GM12875 (cell line): ENCODE data around the gene EFR3B.
A peak's percentile ranks its signal among the peaks of the same experiment; 100 is the strongest.

ENCODE experiments used
- H3K4me3 ChIP-seq: one replicate; pipeline ENCODE4 v1.5.1; 2011; ENCODE audit warnings: low read depth, low read length, control low read depth
- TF ChIP-seq, protein P1 (sequence below): IDR thresholded peaks from 2 replicates; pipeline ENCODE4 v1.5.1; 2011; ENCODE audit warnings: low read depth, mild to moderate bottlenecking, control low read depth, inconsistent platforms, low read length, moderate library complexity, borderline replicate concordance; ENCODE audit not compliant: insufficient read depth

EFR3B gene

GRCh38 chr2:25035537-25036220, 6.2 kb upstream of the EFR3B start:
- TF ChIP-seq, protein P1, sequence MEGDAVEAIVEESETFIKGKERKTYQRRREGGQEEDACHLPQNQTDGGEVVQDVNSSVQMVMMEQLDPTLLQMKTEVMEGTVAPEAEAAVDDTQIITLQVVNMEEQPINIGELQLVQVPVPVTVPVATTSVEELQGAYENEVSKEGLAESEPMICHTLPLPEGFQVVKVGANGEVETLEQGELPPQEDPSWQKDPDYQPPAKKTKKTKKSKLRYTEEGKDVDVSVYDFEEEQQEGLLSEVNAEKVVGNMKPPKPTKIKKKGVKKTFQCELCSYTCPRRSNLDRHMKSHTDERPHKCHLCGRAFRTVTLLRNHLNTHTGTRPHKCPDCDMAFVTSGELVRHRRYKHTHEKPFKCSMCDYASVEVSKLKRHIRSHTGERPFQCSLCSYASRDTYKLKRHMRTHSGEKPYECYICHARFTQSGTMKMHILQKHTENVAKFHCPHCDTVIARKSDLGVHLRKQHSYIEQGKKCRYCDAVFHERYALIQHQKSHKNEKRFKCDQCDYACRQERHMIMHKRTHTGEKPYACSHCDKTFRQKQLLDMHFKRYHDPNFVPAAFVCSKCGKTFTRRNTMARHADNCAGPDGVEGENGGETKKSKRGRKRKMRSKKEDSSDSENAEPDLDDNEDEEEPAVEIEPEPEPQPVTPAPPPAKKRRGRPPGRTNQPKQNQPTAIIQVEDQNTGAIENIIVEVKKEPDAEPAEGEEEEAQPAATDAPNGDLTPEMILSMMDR, result no peak
- no peak overlapping the region for H3K4me3 ChIP-seq

- TF ChIP-seq, protein P1, result no peak
- H3K4me3 ChIP-seq, result no peak overlapping the region
Measured at GRCh38 chr2:25036221-25036559, 5.7 kb upstream of the EFR3B start.

- TF ChIP-seq, protein P1, result no peak
- no peak overlapping the region for H3K4me3 ChIP-seq
Measured at GRCh38 chr2:25039126-25039525, 2.8 kb upstream of the EFR3B start.

- TF ChIP-seq, protein P1, result no peak
- H3K4me3 ChIP-seq, result no peak overlapping the region
Measured at GRCh38 chr2:25041307-25041927, 459 bp upstream of the EFR3B start.

GRCh38 chr2:25042321-25043240, 705 bp downstream of the EFR3B start:
- TF ChIP-seq, protein P1, result no peak
- H3K4me3 ChIP-seq, result peak overlapping the region; percentile 32

GRCh38 chr2:25043241-25043867, 1.5 kb downstream of the EFR3B start:
- TF ChIP-seq, protein P1, result no peak
- no peak overlapping the region for H3K4me3 ChIP-seq
